Measurements from ENCODE around the gene NPTXR. TPM values are rescaled to one million over a fixed set of nuclear protein-coding genes. Genes with fewer than 3 reads are reported as not detected.

The NPTXR gene
- total and polyA plus RNA-seq, 10 of the 15 experiments (the other 5 are each of a cell fraction or from before 2014, with no cell fraction given), result 0.02 to 0.38 (median 0.07) TPM; not detected in 2

- TF ChIP-seq NFIC (IDR thresholded peaks at IDR 0.05; ENCODE audit: low read depth, low read length) (no peak), SMARCA5 (IDR thresholded peaks at IDR 0.05) (no peak), SIX5 (IDR thresholded peaks at IDR 0.05; ENCODE audit: low read depth, low read length, severe bottlenecking) (no peak), DPF2 (IDR thresholded peaks at IDR 0.05) (no peak), TCF12 (IDR thresholded peaks at IDR 0.05; ENCODE audit: low read depth, low read length) (no peak)
- Histone ChIP-seq H3K9ac (ENCODE audit: control insufficient read depth, insufficient read depth, low read length) (no peak overlapping the region), H3K79me2 (ENCODE audit: control insufficient read depth, insufficient read depth, low read length) (no peaks in the 10 kb centered on the region), H3K4me1 (ENCODE audit: control insufficient read depth, insufficient read depth, low read length) (no peaks in the 10 kb centered on the region), H2AFZ (ENCODE audit: control insufficient read depth, low read depth, low read length) (no peak overlapping the region), H3K27me3 (replicated peaks in 1 of 2; ENCODE audit: control insufficient read depth in 2 of 2, insufficient read depth in 2 of 2, low read length in 1 of 2) (no peaks in the 10 kb centered on the region), H3K4me3 (no peak overlapping the region), H3K4me2 (ENCODE audit: control insufficient read depth, insufficient read depth) (no peak overlapping the region), H3K27ac (ENCODE audit: control insufficient read depth, insufficient read depth) (no peak overlapping the region), H3K9me3 (replicated peaks; ENCODE audit: control insufficient read depth, insufficient read depth, low read length) (no peaks in the 10 kb centered on the region), H4K20me1 (ENCODE audit: control insufficient read depth, insufficient read depth) (no peaks in the 10 kb centered on the region), H3K36me3 (ENCODE audit: control insufficient read depth in 2 of 2, insufficient read depth in 2 of 2, low read length in 1 of 2) (no peaks in the 10 kb centered on the region)
- in situ Hi-C loops (cut with MboI), result no loop called here
- 26% methylated on average over 7 of the region's 7 CpGs for WGBS (ENCODE audit: insufficient coverage, insufficient replicate concordance, low lambda C conversion rate, missing lambda C conversion rate)
- ChIA-PET RAD21 (ENCODE audit: unreplicated experiment) (no interaction called here), SMC1A (ENCODE audit: uncharacterized antibody, unreplicated experiment) (no interaction called here), POLR2A (no interaction called here), CTCF (no interaction called here)
- DNase-seq (ENCODE audit: low read depth, low spot score) (no peak), FAIRE-seq (no peak), ATAC-seq (no peak)
- no TSS peak for BruUV-seq (replicated peaks)
- intact Hi-C loops (cut with micrococcal nuclease; ENCODE audit: unreplicated experiment), result no loop called here
These were observed 13.1 kb downstream of the NPTXR start for GRCh38 chr22:38830845-38831108.

GRCh38 chr22:38830026-38830844 is 13.6 kb downstream of the NPTXR start:
- no peaks in the 10 kb centered on the region for H3K27me3 ChIP-seq (replicated peaks in 1 of 2; ENCODE audit: control insufficient read depth in 2 of 2, insufficient read depth in 2 of 2, low read length in 1 of 2)
- in situ Hi-C loops (cut with MboI) (no loop called here), intact Hi-C loops (cut with micrococcal nuclease; ENCODE audit: unreplicated experiment) (no loop called here)
- no TSS peak for BruUV-seq (replicated peaks)
- no peak overlapping the region for H3K27ac ChIP-seq (ENCODE audit: control insufficient read depth, insufficient read depth)
- no peaks in the 10 kb centered on the region for H4K20me1 ChIP-seq (ENCODE audit: control insufficient read depth, insufficient read depth)
- ChIA-PET RAD21 (ENCODE audit: unreplicated experiment) (no interaction called here), POLR2A (no interaction called here), SMC1A (ENCODE audit: uncharacterized antibody, unreplicated experiment) (interaction anchor here (0.5 kb wide), 1 partner anchor 1634 kb away, joined by 4 read pairs; no protein-coding TSS in a partner anchor), CTCF (no interaction called here)
- ATAC-seq (no peak), FAIRE-seq (no peak), DNase-seq (ENCODE audit: low read depth, low spot score) (no peak)
- 32% methylated on average over 17 of the region's 17 CpGs for WGBS (ENCODE audit: insufficient coverage, insufficient replicate concordance, low lambda C conversion rate, missing lambda C conversion rate)
- H3K4me3 ChIP-seq, result no peak overlapping the region
- H3K36me3 ChIP-seq (ENCODE audit: control insufficient read depth in 2 of 2, insufficient read depth in 2 of 2, low read length in 1 of 2), result no peaks in the 10 kb centered on the region
- no peak overlapping the region for H3K4me2 ChIP-seq (ENCODE audit: control insufficient read depth, insufficient read depth)
- no peaks in the 10 kb centered on the region for H3K4me1 ChIP-seq (ENCODE audit: control insufficient read depth, insufficient read depth, low read length)
- H3K79me2 ChIP-seq (ENCODE audit: control insufficient read depth, insufficient read depth, low read length), result no peaks in the 10 kb centered on the region
- no peak overlapping the region for H3K9ac ChIP-seq (ENCODE audit: control insufficient read depth, insufficient read depth, low read length)
- H3K9me3 ChIP-seq (replicated peaks; ENCODE audit: control insufficient read depth, insufficient read depth, low read length), result no peaks in the 10 kb centered on the region
- no peak overlapping the region for H2AFZ ChIP-seq (ENCODE audit: control insufficient read depth, low read depth, low read length)
- no peak for TF ChIP-seq ETV6 (conservative IDR thresholded peaks at IDR 0.05 in 1 of 2, IDR thresholded peaks at IDR 0.05 in 1 of 2; ENCODE audit: borderline replicate concordance in 1 of 2, low read depth in 1 of 2)
- TF ChIP-seq TAF1 (IDR thresholded peaks at IDR 0.05; ENCODE audit: borderline replicate concordance, low read depth, low read length), result no peak
- no peak for TF ChIP-seq MAX (IDR thresholded peaks at IDR 0.05; ENCODE audit: low read depth, low read length)
- no peak for TF ChIP-seq ZBED1 (IDR thresholded peaks at IDR 0.05; ENCODE audit: borderline replicate concordance)
- no peak for TF ChIP-seq FOS (IDR thresholded peaks at IDR 0.05; ENCODE audit: borderline replicate concordance, extremely low read depth, insufficient read length)
- no peak for TF ChIP-seq BHLHE40 (IDR thresholded peaks at IDR 0.05; ENCODE audit: borderline replicate concordance in 1 of 2, low read depth in 2 of 2, low read length in 1 of 2)
- TF ChIP-seq MYB (IDR thresholded peaks at IDR 0.05; ENCODE audit: borderline replicate concordance, low read depth, low read length), result no peak
- TF ChIP-seq SUZ12 (IDR thresholded peaks at IDR 0.05; ENCODE audit: unreplicated experiment), result no peak
- TF ChIP-seq ELK1 (IDR thresholded peaks at IDR 0.05; ENCODE audit: low read depth, low read length), result no peak
- no peak for TF ChIP-seq IRF4 (IDR thresholded peaks at IDR 0.05; ENCODE audit: low read depth, low read length)
- no peak for TF ChIP-seq ZNF384 (IDR thresholded peaks at IDR 0.05; ENCODE audit: borderline replicate concordance, low read depth, low read length)
- no peak for TF ChIP-seq CEBPB (IDR thresholded peaks at IDR 0.05; ENCODE audit: borderline replicate concordance in 1 of 2, low read depth in 2 of 2, low read length in 2 of 2)
- no peak for TF ChIP-seq SIX5 (IDR thresholded peaks at IDR 0.05; ENCODE audit: low read depth, low read length, severe bottlenecking)

Measured in GM12878 (cell line).